ENCODE measurements around the gene RPS16. TPM values are rescaled to one million over a fixed set of nuclear protein-coding genes. Genes with fewer than 3 reads are reported as not detected.

The RPS16 gene
- total and polyA plus RNA-seq, 4 donors: 109 to 1,094 (median 218) TPM

DNA sequence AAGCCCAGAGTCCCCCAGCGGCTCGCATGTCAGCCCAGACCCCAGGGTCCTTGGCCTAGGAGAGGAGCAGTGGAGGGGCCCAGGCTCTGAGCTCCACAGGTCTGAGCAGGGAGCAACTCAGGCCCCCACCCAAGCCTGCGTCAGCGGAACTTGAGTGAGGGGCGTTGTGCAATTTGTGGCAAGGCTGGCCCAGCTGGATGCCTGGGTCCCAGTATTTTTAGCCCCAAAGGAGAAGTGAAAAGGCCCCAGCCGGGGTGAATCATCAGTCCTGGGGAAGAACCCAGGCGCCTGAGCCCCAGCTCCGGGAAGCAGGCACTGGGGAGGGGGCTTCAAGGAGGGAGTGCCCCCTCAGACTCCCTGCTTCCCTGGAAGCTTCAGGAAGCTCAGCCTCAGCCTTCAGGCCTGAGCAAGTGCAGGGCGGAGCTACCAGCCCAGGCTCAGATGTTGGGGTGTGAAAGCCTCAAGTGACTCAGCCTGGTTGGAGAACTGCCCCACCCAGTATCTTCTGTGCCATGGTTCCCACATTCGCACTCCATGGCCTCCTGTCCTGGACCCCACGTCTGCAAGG, 37.4 kb downstream of the RPS16 start:
- Histone ChIP-seq H3K27me3 (ENCODE audit: control insufficient read depth in 4 of 4, insufficient read depth in 4 of 4, low read length in 3 of 4) (no peaks in the 10 kb centered on the region), H3K36me3 (ENCODE audit: control insufficient read depth in 4 of 4, insufficient read depth in 3 of 4, low read depth in 1 of 4, low read length in 3 of 4) (peaks cover 0 to 10% (median 7%) of the 10 kb centered on the region in 4 donors), H3K9ac (ENCODE audit: low read depth in 1 of 2, low read length in 2 of 2) (peak overlapping the region; percentile 72 to 83), H3K4me1 (ENCODE audit: control insufficient read depth in 4 of 4, insufficient read depth in 4 of 4, low read length in 3 of 4) (peaks cover 18 to 47% (median 32%) of the 10 kb centered on the region in 4 donors), H3K9me3 (ENCODE audit: control insufficient read depth in 4 of 4, low read length in 3 of 4) (no peaks in the 10 kb centered on the region), H3K4me3 (ENCODE audit: low read depth in 1 of 3, low read length in 3 of 3) (peak overlapping the region in 1 of 3 donors; percentile 8), H3K27ac (ENCODE audit: low read depth in 1 of 2, low read length in 2 of 2) (peak overlapping the region; percentile 98)
- 72% methylated on average over 11 of the region's 11 CpGs for WGBS
- TF ChIP-seq RAD21 (IDR thresholded peaks at IDR 0.05) (no peak), JUND (IDR thresholded peaks at IDR 0.05) (peak in 1 of 2 donors; percentile 6), TAF1 (conservative IDR thresholded peaks at IDR 0.05) (no peak)
- DNase-seq (ENCODE audit: low spot score): peak; percentile 55

DNA sequence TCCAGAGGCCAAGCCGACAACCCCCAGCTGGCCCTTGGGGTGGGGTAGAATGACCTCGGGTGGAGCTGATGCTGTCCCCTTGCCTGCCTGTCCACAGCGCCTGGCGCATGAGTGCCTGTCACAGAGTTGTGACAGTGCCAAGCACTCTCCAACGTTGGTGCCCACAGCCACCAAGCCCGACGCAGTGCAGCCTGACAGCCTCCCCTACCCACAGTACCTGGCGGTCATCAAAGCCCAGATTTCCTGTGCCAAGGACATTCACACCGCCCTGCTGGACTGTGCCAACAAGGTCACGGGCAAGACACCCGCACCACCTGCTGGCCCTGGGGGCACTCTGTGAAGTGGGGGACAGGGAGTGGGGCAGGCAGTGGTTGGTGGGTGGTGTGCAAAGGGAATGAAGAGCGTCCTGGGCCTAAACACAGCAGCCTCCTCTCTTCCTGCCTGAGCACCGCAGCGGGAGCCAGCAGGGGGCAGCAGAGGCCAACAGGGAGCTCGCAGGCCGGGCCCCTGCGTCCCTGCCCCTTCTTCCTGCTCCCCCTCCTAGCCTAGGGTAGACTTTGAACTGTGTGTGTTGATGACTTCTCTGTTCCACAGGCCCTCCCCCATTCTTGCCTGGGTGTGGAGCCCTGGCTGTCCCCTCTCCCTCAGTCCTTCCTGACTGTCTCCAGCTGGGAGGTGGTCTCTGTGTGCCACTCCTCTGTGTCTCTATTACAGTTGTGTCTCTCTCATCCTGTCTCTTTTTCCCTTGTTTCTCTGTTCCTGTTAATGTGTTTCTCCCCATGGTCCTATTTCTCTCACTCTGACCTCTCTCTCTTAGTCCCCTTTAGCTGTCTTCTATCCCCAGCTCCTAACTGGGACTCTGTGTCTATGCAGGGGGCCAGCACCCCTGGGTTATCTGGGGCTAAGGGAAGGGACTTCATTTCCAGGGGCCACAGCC, 38.1 kb downstream of the RPS16 start:
- Histone ChIP-seq H3K9me3 (ENCODE audit: control insufficient read depth in 4 of 4, low read length in 3 of 4) (no peaks in the 10 kb centered on the region), H3K27me3 (ENCODE audit: control insufficient read depth in 4 of 4, insufficient read depth in 4 of 4, low read length in 3 of 4) (no peaks in the 10 kb centered on the region), H3K4me1 (ENCODE audit: control insufficient read depth in 4 of 4, insufficient read depth in 4 of 4, low read length in 3 of 4) (peaks cover 18 to 44% (median 32%) of the 10 kb centered on the region in 4 donors), H3K4me3 (ENCODE audit: low read depth in 1 of 3, low read length in 3 of 3) (peak overlapping the region in 1 of 3 donors; percentile 8), H3K27ac (ENCODE audit: low read depth in 1 of 2, low read length in 2 of 2) (peak overlapping the region; percentile 98), H3K36me3 (ENCODE audit: control insufficient read depth in 4 of 4, insufficient read depth in 3 of 4, low read depth in 1 of 4, low read length in 3 of 4) (peaks cover 0 to 11% (median 8%) of the 10 kb centered on the region in 4 donors), H3K9ac (ENCODE audit: low read depth in 1 of 2, low read length in 2 of 2) (peak overlapping the region; percentile 72 to 83)
- WGBS: 14% methylated on average over 17 of the region's 17 CpGs
- DNase-seq (ENCODE audit: low spot score): peak; percentile 94
- TF ChIP-seq RXRA (IDR thresholded peaks at IDR 0.05) (peak; percentile 76 to 82), HNF4G (IDR thresholded peaks at IDR 0.05) (peak; percentile 96), NR2F2 (IDR thresholded peaks at IDR 0.05) (peak; percentile 67), TAF1 (conservative IDR thresholded peaks at IDR 0.05) (peak; percentile 90), YY1 (IDR thresholded peaks at IDR 0.05) (peak; percentile 43), RAD21 (IDR thresholded peaks at IDR 0.05) (peak; percentile 98 to 99), GABPA (IDR thresholded peaks at IDR 0.05 in 1 of 2, conservative IDR thresholded peaks at IDR 0.05 in 1 of 2) (peak in 1 of 2 donors; percentile 44), EGR1 (IDR thresholded peaks at IDR 0.05; ENCODE audit: low read depth in 2 of 2) (peak in 1 of 2 donors; percentile 63), HNF4A (conservative IDR thresholded peaks at IDR 0.05) (peak; percentile 92), FOXA1 (IDR thresholded peaks at IDR 0.05) (peak; percentile 62), SP1 (IDR thresholded peaks at IDR 0.05) (peak; percentile 82), FOXA2 (IDR thresholded peaks at IDR 0.05) (peak; percentile 35), JUND (IDR thresholded peaks at IDR 0.05) (peak; percentile 71 to 78)
- TF ChIP-seq, protein P1, sequence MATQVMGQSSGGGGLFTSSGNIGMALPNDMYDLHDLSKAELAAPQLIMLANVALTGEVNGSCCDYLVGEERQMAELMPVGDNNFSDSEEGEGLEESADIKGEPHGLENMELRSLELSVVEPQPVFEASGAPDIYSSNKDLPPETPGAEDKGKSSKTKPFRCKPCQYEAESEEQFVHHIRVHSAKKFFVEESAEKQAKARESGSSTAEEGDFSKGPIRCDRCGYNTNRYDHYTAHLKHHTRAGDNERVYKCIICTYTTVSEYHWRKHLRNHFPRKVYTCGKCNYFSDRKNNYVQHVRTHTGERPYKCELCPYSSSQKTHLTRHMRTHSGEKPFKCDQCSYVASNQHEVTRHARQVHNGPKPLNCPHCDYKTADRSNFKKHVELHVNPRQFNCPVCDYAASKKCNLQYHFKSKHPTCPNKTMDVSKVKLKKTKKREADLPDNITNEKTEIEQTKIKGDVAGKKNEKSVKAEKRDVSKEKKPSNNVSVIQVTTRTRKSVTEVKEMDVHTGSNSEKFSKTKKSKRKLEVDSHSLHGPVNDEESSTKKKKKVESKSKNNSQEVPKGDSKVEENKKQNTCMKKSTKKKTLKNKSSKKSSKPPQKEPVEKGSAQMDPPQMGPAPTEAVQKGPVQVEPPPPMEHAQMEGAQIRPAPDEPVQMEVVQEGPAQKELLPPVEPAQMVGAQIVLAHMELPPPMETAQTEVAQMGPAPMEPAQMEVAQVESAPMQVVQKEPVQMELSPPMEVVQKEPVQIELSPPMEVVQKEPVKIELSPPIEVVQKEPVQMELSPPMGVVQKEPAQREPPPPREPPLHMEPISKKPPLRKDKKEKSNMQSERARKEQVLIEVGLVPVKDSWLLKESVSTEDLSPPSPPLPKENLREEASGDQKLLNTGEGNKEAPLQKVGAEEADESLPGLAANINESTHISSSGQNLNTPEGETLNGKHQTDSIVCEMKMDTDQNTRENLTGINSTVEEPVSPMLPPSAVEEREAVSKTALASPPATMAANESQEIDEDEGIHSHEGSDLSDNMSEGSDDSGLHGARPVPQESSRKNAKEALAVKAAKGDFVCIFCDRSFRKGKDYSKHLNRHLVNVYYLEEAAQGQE (IDR thresholded peaks at IDR 0.05): peak; percentile 92
- TF ChIP-seq, protein P2, sequence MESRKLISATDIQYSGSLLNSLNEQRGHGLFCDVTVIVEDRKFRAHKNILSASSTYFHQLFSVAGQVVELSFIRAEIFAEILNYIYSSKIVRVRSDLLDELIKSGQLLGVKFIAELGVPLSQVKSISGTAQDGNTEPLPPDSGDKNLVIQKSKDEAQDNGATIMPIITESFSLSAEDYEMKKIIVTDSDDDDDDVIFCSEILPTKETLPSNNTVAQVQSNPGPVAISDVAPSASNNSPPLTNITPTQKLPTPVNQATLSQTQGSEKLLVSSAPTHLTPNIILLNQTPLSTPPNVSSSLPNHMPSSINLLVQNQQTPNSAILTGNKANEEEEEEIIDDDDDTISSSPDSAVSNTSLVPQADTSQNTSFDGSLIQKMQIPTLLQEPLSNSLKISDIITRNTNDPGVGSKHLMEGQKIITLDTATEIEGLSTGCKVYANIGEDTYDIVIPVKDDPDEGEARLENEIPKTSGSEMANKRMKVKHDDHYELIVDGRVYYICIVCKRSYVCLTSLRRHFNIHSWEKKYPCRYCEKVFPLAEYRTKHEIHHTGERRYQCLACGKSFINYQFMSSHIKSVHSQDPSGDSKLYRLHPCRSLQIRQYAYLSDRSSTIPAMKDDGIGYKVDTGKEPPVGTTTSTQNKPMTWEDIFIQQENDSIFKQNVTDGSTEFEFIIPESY (IDR thresholded peaks at IDR 0.05): no peak
- TF ChIP-seq, protein P3, sequence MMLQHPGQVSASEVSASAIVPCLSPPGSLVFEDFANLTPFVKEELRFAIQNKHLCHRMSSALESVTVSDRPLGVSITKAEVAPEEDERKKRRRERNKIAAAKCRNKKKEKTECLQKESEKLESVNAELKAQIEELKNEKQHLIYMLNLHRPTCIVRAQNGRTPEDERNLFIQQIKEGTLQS (IDR thresholded peaks at IDR 0.05): peak; percentile 69
- TF ChIP-seq, protein P4, sequence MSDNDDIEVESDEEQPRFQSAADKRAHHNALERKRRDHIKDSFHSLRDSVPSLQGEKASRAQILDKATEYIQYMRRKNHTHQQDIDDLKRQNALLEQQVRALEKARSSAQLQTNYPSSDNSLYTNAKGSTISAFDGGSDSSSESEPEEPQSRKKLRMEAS (IDR thresholded peaks at IDR 0.05): peak; percentile 79
- TF ChIP-seq, protein P5, sequence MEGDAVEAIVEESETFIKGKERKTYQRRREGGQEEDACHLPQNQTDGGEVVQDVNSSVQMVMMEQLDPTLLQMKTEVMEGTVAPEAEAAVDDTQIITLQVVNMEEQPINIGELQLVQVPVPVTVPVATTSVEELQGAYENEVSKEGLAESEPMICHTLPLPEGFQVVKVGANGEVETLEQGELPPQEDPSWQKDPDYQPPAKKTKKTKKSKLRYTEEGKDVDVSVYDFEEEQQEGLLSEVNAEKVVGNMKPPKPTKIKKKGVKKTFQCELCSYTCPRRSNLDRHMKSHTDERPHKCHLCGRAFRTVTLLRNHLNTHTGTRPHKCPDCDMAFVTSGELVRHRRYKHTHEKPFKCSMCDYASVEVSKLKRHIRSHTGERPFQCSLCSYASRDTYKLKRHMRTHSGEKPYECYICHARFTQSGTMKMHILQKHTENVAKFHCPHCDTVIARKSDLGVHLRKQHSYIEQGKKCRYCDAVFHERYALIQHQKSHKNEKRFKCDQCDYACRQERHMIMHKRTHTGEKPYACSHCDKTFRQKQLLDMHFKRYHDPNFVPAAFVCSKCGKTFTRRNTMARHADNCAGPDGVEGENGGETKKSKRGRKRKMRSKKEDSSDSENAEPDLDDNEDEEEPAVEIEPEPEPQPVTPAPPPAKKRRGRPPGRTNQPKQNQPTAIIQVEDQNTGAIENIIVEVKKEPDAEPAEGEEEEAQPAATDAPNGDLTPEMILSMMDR (IDR thresholded peaks at IDR 0.05; ENCODE audit: low read depth, low read length, missing input control): peak; percentile 99

All from liver (tissue), 9 donors.